ENCODE results near the gene UGT1A1. TPM values are rescaled to one million over a fixed set of nuclear protein-coding genes. Genes with fewer than 3 reads are reported as not detected.

Gene UGT1A1
- total RNA-seq, 1 donor from 2014 or later: 0.77 TPM

GRCh38 chr2:233789554-233789953, 29.5 kb downstream of the UGT1A1 start:
- no peak for TF ChIP-seq CTCF (conservative IDR thresholded peaks at IDR 0.05)
- Mint-ChIP-seq H3K27me3 (peaks cover 8% of the 10 kb centered on the region), H3K4me3 (no peak overlapping the region), H3K4me1 (ENCODE audit: unreplicated experiment) (no peaks in the 10 kb centered on the region), H3K36me3 (no peaks in the 10 kb centered on the region), H3K9me3 (no peaks in the 10 kb centered on the region), H3K27ac (no peak overlapping the region)
- DNase-seq (ENCODE audit: extremely low spot score, unreplicated experiment): no peak

GRCh38 chr2:233791151-233791882, 31.2 kb downstream of the UGT1A1 start:
- H3K4me1 Mint-ChIP-seq (ENCODE audit: unreplicated experiment): no peaks in the 10 kb centered on the region
- H3K4me3 Mint-ChIP-seq: no peak overlapping the region
- no peak for DNase-seq (ENCODE audit: extremely low spot score, unreplicated experiment)
- H3K27ac Mint-ChIP-seq: no peak overlapping the region
- TF ChIP-seq CTCF (conservative IDR thresholded peaks at IDR 0.05): no peak
- peaks cover 8% of the 10 kb centered on the region for H3K27me3 Mint-ChIP-seq
- no peaks in the 10 kb centered on the region for H3K9me3 Mint-ChIP-seq
- no peaks in the 10 kb centered on the region for H3K36me3 Mint-ChIP-seq

- Mint-ChIP-seq H3K4me3 (no peak overlapping the region), H3K36me3 (no peaks in the 10 kb centered on the region), H3K9me3 (no peaks in the 10 kb centered on the region), H3K27ac (no peak overlapping the region), H3K27me3 (peaks cover 8% of the 10 kb centered on the region), H3K4me1 (ENCODE audit: unreplicated experiment) (no peaks in the 10 kb centered on the region)
- TF ChIP-seq CTCF (conservative IDR thresholded peaks at IDR 0.05): no peak
- no peak for DNase-seq (ENCODE audit: extremely low spot score, unreplicated experiment)
These were observed 31.8 kb downstream of the UGT1A1 start for GRCh38 chr2:233791883-233792329.

DNA sequence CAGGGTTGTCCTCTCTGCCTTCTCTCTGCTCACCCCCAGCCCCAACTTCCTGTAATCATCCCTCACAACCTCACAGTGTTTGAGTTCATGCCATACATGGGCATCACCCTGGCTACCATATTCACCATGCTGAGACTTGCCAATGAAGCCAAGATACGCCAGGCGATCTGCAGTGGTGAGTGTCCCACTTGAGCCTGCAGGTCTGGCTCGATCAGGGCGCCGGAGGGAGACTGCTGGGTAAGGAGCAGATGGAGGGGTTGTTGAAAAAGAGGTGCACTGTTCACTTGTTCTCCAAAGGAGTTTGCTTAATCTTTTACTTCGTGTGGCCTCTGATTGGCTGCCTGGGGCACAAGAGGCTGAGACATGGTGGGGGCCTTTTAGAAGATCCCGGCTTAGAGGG, 32.6 kb downstream of the UGT1A1 start:
- Mint-ChIP-seq H3K27me3 (peaks cover 8% of the 10 kb centered on the region), H3K36me3 (no peaks in the 10 kb centered on the region), H3K4me3 (no peak overlapping the region), H3K27ac (no peak overlapping the region), H3K9me3 (no peaks in the 10 kb centered on the region), H3K4me1 (ENCODE audit: unreplicated experiment) (no peaks in the 10 kb centered on the region)
- DNase-seq (ENCODE audit: extremely low spot score, unreplicated experiment): no peak
- TF ChIP-seq CTCF (conservative IDR thresholded peaks at IDR 0.05): no peak

GRCh38 chr2:233793465-233794127, 33.5 kb downstream of the UGT1A1 start:
- Mint-ChIP-seq H3K27me3 (peaks cover 8% of the 10 kb centered on the region), H3K4me3 (no peak overlapping the region), H3K36me3 (no peaks in the 10 kb centered on the region), H3K9me3 (no peaks in the 10 kb centered on the region), H3K4me1 (ENCODE audit: unreplicated experiment) (no peaks in the 10 kb centered on the region), H3K27ac (no peak overlapping the region)
- no peak for DNase-seq (ENCODE audit: extremely low spot score, unreplicated experiment)
- no peak for TF ChIP-seq CTCF (conservative IDR thresholded peaks at IDR 0.05)
